Measurements from ENCODE around the gene RTL10.

RTL10 gene

DNA sequence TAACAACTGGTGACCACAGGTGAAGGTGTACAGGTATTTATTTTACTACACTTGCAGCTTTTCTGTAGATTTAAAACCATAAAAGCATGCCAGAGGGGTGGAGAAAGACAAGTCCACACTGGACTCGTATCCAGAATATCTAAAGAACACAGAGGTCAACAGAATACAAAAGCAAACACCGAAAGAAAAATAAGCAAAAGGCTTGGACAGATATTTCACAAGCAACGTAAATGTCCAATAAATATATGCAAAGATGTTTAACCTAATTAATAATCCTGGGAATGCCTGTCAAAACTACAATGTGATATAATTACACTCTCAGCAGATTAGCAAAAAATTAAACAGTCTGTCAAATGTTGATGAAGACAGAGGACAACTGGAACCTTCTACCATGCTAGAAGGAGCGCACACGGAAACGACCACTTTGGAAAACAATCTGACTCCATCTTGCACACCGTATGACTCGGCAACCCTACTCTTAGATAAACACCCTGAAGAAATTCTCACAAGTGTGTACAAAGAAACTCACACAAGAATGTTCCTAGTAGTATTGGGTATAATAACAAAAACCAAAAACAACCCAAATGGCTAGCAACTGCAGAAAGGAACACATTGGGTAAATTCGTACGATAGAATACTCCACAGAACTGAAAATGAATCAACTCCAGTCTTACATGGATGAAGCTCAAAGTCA, 27.2 kb downstream of the RTL10 start:
- no peaks in the 10 kb centered on the region for H3K4me1 ChIP-seq (ENCODE audit: control insufficient read depth, low read depth, low read length)
- H3K9me3 ChIP-seq (ENCODE audit: control insufficient read depth, low read depth, low read length), result no peaks in the 10 kb centered on the region
- no peaks in the 10 kb centered on the region for H3K36me3 ChIP-seq (ENCODE audit: control insufficient read depth, low read depth, low read length)
- no peak overlapping the region for H3K9ac ChIP-seq (ENCODE audit: low read length)
- no peak overlapping the region for H3K4me3 ChIP-seq (ENCODE audit: low read length)
- no peak overlapping the region for H3K27ac ChIP-seq (ENCODE audit: low read length)
- no peaks in the 10 kb centered on the region for H3K27me3 ChIP-seq (ENCODE audit: control insufficient read depth, insufficient read depth, low read length)

DNA sequence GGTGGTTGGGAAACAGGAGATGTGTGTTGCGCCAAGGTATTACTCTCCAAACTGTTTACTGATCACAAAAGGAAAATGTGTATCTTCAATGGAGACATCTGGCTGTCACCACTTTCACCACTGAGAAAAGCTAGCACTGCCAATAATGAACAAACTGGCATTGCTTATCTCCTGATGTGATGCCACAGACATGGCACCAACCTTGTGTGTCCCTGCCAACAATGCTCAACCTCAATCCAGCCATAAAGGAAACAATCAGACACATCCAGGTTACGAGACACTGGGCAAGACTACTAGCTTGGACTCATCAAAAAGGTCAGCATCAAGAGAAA, 28.1 kb downstream of the RTL10 start:
- Histone ChIP-seq H3K27me3 (ENCODE audit: control insufficient read depth, insufficient read depth, low read length) (no peaks in the 10 kb centered on the region), H3K4me1 (ENCODE audit: control insufficient read depth, low read depth, low read length) (no peaks in the 10 kb centered on the region), H3K36me3 (ENCODE audit: control insufficient read depth, low read depth, low read length) (no peaks in the 10 kb centered on the region), H3K27ac (ENCODE audit: low read length) (no peak overlapping the region), H3K9me3 (ENCODE audit: control insufficient read depth, low read depth, low read length) (no peaks in the 10 kb centered on the region), H3K9ac (ENCODE audit: low read length) (no peak overlapping the region), H3K4me3 (ENCODE audit: low read length) (no peak overlapping the region)

DNA sequence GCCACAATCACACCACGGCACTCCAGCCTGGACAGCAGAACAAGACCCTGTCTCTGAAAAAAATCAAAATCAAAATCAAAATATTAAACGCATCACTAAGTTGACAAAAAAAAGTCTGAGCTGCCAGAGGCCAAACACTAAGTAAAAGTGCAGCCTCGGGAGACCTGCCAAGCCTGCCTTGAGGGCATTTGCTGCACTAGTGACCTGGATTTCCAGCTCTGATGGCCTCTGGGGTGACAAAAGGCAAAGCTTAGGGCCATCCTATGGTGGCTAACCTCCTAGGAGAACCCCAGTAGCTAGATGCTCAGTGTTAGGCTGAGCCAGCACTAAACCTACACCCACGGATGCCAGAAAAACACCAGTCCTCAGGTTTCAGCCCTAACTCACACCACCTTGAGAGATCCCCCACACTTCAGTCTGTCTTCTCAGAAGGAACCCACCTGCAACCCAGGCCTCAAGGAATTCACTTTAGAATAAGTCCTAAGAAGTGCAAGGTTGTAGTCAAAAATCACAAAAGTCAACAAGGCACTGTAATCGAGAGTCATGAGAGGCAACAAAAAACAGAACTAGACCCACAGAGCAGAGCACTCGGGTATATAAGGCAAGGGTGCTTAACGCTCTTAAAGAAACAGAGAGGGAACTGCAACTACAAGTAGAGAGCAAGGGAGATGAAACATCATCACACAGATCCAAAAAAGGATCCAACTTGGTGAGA, 28.6 kb downstream of the RTL10 start:
- no peak overlapping the region for H3K27ac ChIP-seq (ENCODE audit: low read length)
- no peaks in the 10 kb centered on the region for H3K4me1 ChIP-seq (ENCODE audit: control insufficient read depth, low read depth, low read length)
- H3K9me3 ChIP-seq (ENCODE audit: control insufficient read depth, low read depth, low read length), result no peaks in the 10 kb centered on the region
- no peaks in the 10 kb centered on the region for H3K36me3 ChIP-seq (ENCODE audit: control insufficient read depth, low read depth, low read length)
- no peak overlapping the region for H3K9ac ChIP-seq (ENCODE audit: low read length)
- H3K4me3 ChIP-seq (ENCODE audit: low read length), result no peak overlapping the region
- no peaks in the 10 kb centered on the region for H3K27me3 ChIP-seq (ENCODE audit: control insufficient read depth, insufficient read depth, low read length)

DNA sequence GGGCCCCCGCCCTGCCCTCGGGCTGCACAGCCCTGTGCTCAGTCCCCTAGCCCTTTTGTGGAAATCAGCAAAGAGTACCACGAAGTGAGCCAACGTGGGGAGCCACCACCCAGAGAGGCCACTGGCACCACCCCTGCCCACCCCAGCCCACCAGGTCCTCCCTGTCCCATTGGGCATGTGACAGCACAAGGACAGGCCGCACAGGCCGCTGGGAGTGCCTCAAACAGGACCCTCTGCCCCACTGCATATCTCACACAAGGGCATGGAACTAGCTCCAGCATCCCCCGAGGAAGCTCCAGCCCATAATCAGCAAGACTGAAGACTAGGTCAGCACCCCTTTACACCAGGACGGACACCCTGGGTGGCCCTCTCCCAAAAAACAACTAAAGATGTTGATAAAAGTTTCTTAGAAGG, 29.7 kb downstream of the RTL10 start:
- no peak overlapping the region for H3K27ac ChIP-seq (ENCODE audit: low read length)
- no peak overlapping the region for H3K9ac ChIP-seq (ENCODE audit: low read length)

DNA sequence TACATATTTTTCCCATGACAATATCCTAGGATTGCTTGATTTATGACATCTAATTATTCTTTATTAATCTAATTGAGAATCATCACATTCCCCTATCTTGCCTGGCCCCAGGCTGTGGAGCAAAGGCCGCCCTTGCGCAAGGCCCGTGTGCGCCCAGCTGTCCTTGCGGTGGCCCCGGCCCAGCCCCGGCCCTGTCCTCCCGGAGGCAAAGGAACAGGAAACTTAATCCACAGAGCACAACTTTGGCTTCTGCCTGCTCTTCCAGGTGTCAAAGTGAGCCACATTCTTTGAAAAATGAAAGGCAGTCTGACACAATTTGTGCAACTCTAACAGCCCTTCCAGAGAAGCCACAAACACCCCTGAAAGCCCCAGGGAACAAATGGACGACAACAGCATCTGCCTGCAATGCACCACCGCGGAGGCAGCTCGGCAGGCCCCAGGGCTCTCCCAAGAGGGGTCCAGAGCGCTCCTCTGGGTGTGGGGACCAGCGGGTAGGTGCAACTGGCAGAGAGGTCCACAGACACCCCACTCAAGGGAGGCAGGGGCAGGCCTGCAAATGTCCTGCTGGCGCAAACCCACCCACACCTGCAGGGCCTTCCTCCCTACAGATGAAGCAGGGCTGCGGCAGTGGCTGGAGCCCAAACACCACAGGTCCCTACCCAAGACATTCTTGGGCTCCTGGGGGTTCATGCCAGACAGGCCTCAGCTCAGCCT, 30.3 kb downstream of the RTL10 start:
- Histone ChIP-seq H3K4me3 (ENCODE audit: low read length) (no peak overlapping the region), H3K9ac (ENCODE audit: low read length) (no peak overlapping the region), H3K4me1 (ENCODE audit: control insufficient read depth, low read depth, low read length) (no peaks in the 10 kb centered on the region), H3K27me3 (ENCODE audit: control insufficient read depth, insufficient read depth, low read length) (no peaks in the 10 kb centered on the region), H3K9me3 (ENCODE audit: control insufficient read depth, low read depth, low read length) (no peaks in the 10 kb centered on the region), H3K36me3 (ENCODE audit: control insufficient read depth, low read depth, low read length) (no peaks in the 10 kb centered on the region), H3K27ac (ENCODE audit: low read length) (no peak overlapping the region)

More for the DNA sequence above, 29.7 kb downstream of the RTL10 start:
- H3K9me3 ChIP-seq (ENCODE audit: control insufficient read depth, low read depth, low read length), result no peaks in the 10 kb centered on the region
- H3K36me3 ChIP-seq (ENCODE audit: control insufficient read depth, low read depth, low read length), result no peaks in the 10 kb centered on the region
- H3K4me3 ChIP-seq (ENCODE audit: low read length), result no peak overlapping the region
- H3K4me1 ChIP-seq (ENCODE audit: control insufficient read depth, low read depth, low read length), result no peaks in the 10 kb centered on the region
- H3K27me3 ChIP-seq (ENCODE audit: control insufficient read depth, insufficient read depth, low read length), result no peaks in the 10 kb centered on the region

DNA sequence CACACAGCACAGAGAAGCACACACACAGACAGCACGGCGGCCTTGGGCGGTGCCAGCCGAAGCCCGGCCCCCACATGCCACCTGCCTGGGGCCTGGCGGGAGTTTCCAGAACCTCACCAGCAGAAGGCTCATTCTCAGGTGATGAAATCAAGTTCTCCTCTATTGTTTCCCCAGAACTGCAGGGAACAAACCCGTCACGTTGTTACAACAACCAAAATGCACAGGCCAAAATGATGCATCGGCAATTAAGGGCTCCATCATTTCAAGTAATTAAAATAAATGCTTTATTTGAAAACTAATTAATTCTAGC, 30.8 kb downstream of the RTL10 start:
- Histone ChIP-seq H3K4me3 (ENCODE audit: low read length) (no peak overlapping the region), H3K27me3 (ENCODE audit: control insufficient read depth, insufficient read depth, low read length) (no peaks in the 10 kb centered on the region), H3K27ac (ENCODE audit: low read length) (no peak overlapping the region), H3K9me3 (ENCODE audit: control insufficient read depth, low read depth, low read length) (no peaks in the 10 kb centered on the region), H3K36me3 (ENCODE audit: control insufficient read depth, low read depth, low read length) (no peaks in the 10 kb centered on the region), H3K4me1 (ENCODE audit: control insufficient read depth, low read depth, low read length) (no peaks in the 10 kb centered on the region), H3K9ac (ENCODE audit: low read length) (no peak overlapping the region)

DNA sequence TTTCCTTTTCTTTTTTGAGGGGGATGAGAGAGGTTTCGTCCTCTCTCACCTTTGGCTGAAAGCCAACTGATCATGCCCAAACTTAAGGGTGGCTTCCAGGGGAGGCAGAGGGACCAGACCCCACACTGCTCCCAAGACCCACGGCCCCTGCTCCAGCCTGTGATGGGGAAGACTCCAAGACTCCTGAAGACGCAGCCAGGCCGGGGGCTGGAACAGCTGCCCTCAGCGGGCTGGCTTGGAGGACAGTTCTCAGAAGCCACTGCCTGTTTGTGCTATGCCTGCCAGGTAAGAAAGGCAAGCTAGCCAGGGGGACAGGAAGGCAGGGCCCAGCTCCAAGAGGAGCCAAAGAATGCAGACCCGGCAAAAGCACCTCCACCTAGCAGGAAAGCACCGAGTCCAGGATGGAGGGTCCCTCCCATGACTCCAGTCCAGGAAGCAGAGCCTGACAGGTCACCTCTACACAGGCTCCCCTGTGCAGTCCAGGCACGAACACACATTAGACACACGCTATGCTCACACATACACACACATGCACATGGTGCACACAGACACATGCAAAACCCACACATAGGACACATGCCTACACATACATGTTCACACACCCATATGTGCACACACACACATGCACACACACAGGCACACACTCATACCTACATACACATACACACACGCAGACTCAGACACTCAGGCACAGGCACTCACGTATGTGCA, 31.3 kb downstream of the RTL10 start:
- H3K4me1 ChIP-seq (ENCODE audit: control insufficient read depth, low read depth, low read length), result no peaks in the 10 kb centered on the region

DNA sequence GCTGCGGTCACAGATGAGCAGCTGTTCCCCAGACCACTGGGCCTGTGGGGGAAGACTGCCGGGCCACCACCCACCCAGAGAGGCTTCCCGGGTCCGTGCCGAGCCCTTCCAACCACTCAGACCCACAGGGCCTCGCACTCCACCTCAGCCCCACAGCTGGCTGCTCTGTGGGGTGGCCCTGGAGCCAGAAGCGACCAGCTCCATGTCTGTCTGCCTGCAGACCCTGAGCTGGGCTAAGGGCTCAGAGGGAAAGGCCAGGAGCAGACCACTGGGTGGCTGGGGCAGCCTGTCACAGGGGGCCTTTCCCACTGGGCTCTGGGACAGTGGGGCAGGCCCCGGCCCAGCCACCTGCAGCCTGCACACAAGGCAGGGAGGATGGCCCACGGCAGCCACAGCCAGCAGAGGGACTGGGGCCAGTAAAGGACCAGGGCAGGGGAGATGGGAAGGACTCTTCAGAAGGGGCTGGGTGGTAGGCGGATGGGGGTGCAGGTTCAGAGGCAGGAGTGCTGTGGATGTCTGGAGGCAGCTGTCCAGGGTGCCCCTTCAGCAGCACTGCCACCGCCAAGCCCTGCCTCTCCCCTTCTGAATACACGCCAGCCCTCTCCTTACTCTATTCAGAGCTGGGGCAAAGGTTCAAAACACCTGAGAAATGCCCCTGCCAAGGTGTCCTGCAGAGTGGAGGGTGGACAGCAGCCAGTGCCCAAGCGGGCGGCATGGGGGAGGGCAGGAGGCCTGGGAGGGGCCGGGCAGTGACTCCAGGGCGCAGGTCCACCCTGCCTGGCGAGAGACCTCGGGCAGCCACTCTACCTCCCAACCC, 32.2 kb downstream of the RTL10 start:
- Histone ChIP-seq H3K9ac (ENCODE audit: low read length) (no peak overlapping the region), H3K27ac (ENCODE audit: low read length) (no peak overlapping the region), H3K9me3 (ENCODE audit: control insufficient read depth, low read depth, low read length) (no peaks in the 10 kb centered on the region)

More for the DNA sequence above, 31.3 kb downstream of the RTL10 start:
- no peak overlapping the region for H3K9ac ChIP-seq (ENCODE audit: low read length)
- H3K9me3 ChIP-seq (ENCODE audit: control insufficient read depth, low read depth, low read length), result no peaks in the 10 kb centered on the region
- H3K4me3 ChIP-seq (ENCODE audit: low read length), result no peak overlapping the region
- H3K36me3 ChIP-seq (ENCODE audit: control insufficient read depth, low read depth, low read length), result no peaks in the 10 kb centered on the region
- no peak overlapping the region for H3K27ac ChIP-seq (ENCODE audit: low read length)
- H3K27me3 ChIP-seq (ENCODE audit: control insufficient read depth, insufficient read depth, low read length), result no peaks in the 10 kb centered on the region

DNA sequence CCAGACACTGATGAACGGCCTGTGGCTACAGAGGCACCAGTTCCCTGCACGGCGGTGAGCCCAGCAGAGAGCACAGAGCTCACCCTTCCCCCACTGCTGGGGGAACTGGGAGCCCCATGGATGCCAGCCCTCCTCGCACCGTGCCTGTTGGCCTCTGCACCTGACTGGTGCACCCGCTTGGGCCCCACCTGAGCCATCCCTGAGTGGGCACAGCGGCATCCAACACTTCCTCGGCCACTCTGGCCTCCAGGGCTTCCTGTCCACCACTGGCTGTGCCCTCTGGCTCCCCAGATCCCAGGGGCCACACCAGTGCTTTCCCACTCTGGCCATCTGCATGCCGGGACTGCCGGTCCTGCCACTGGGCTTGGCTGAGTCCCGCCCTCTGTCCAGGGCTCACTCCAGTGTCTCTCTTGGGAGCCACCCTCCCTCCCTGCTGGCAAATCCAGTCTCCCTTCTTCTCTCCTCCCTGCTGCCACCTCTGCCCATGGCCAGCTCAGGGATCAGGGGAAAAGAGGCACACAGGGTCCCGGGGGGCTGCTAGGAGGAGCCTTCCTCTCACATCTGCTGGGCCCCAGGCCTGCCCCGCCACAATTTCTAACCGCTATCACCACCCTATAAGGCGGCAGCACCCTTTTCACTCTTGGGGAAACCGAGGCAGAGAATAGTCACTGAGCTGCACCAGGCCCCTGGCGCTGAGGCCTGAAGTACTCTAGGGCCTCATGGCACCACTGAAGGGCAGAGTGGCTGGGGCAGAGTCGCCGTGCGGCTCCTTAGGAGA, 33.0 kb downstream of the RTL10 start:
- Histone ChIP-seq H3K4me1 (ENCODE audit: control insufficient read depth, low read depth, low read length) (no peaks in the 10 kb centered on the region), H3K27me3 (ENCODE audit: control insufficient read depth, insufficient read depth, low read length) (no peaks in the 10 kb centered on the region), H3K9ac (ENCODE audit: low read length) (no peak overlapping the region)

More for the DNA sequence above, 32.2 kb downstream of the RTL10 start:
- Histone ChIP-seq H3K36me3 (ENCODE audit: control insufficient read depth, low read depth, low read length) (no peaks in the 10 kb centered on the region), H3K27me3 (ENCODE audit: control insufficient read depth, insufficient read depth, low read length) (no peaks in the 10 kb centered on the region), H3K4me1 (ENCODE audit: control insufficient read depth, low read depth, low read length) (no peaks in the 10 kb centered on the region), H3K4me3 (ENCODE audit: low read length) (no peak overlapping the region)

DNA sequence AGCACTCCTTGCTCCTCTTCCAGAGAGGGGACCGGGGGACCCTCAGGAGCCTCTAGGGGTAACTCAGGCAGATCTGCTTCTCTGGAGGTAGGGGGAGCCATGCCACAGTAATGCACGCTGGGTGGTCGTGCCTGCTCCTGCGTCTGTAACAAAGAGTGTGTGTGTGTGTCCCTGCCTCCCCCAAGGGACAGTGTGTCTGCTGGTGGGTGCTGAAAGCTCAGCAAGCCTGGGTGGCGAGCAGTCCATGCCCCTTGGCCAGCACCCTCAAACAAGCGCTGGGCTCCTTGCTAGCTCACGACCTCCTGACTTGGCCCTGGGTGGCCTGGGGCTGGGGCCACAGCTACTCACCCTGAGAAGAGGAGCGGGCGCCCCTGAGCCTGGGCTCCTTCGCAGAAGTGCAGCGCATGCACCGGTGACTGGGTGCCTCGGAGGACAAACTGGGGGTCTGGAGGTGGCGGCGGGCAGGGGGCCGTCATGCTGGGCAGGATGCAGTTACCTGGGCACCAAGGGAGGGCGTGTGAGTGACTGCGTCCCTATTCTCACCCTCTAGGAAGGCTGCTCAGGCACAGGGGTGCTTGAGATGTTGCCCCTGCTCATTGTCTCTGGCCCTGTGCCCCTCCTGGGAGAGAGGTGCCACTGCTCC, 33.7 kb downstream of the RTL10 start:
- Histone ChIP-seq H3K27me3 (ENCODE audit: control insufficient read depth, insufficient read depth, low read length) (no peaks in the 10 kb centered on the region), H3K27ac (ENCODE audit: low read length) (no peak overlapping the region), H3K4me3 (ENCODE audit: low read length) (no peak overlapping the region), H3K4me1 (ENCODE audit: control insufficient read depth, low read depth, low read length) (no peaks in the 10 kb centered on the region), H3K9me3 (ENCODE audit: control insufficient read depth, low read depth, low read length) (no peaks in the 10 kb centered on the region), H3K9ac (ENCODE audit: low read length) (no peak overlapping the region), H3K36me3 (ENCODE audit: control insufficient read depth, low read depth, low read length) (no peaks in the 10 kb centered on the region)

More for the DNA sequence above, 33.0 kb downstream of the RTL10 start:
- Histone ChIP-seq H3K27ac (ENCODE audit: low read length) (no peak overlapping the region), H3K9me3 (ENCODE audit: control insufficient read depth, low read depth, low read length) (no peaks in the 10 kb centered on the region), H3K4me3 (ENCODE audit: low read length) (no peak overlapping the region), H3K36me3 (ENCODE audit: control insufficient read depth, low read depth, low read length) (no peaks in the 10 kb centered on the region)
